Gastrocnemius medialis (tissue), 4 donors: ENCODE measurements around the gene GSTM5.

Source experiments
- CTCF ChIP-seq, 5 experiments: fragments of 450-650 bp in 3 of 5; fragments of 200-600 bp in 2 of 5; sonication (generic) in 2 of 5; IDR thresholded peaks in 4 of 5; conservative IDR thresholded peaks in 1 of 5; 1 replicate in 4 of 5; 2 replicates in 1 of 5; pipeline ENCODE4 v1.5.1; 2016 to 2019; ENCODE audit warnings: antibody characterized with exemption in 5 of 5, mild to moderate bottlenecking in 3 of 5, moderate library complexity in 3 of 5
- POLR2A ChIP-seq, 2 donors: fragments of 450-650 bp; IDR thresholded peaks; one replicate each; pipeline ENCODE4 v1.6.1; 2017; ENCODE audit warnings: antibody characterized with exemption in 2 of 2, mild to moderate bottlenecking in 2 of 2, moderate library complexity in 2 of 2

DNA sequence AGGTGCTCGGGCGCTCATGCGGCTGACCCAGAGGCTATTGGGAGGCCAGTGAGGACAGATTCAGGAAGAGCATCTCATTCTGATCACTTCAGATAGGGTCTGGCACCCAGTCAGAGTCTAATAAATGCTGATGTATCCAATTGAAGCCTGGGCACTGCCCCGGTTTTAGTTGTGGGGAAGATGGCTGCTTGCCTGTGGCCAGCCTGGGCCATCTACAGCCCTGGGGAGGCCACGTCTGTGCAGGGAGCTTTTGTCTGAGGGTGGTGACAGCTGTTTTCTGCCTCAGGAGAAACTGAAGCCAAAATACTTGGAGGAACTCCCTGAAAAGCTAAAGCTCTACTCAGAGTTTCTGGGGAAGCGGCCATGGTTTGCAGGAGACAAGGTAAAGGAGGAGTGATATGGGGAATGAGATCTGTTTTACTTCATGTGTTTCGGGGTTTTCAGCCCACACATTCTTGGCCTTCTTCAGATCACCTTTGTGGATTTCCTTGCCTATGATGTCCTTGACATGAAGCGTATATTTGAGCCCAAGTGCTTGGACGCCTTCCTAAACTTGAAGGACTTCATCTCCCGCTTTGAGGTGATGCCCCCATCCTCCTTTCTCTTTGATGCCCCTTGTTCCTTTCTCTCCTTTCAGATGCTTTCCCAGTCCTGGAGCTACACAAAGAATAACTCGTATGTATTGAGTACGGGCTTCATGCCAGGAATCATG lies 2.8 kb downstream of the GSTM5 start:
- TF ChIP-seq CTCF (IDR thresholded peaks at IDR 0.05 in 4 of 5, conservative IDR thresholded peaks at IDR 0.05 in 1 of 5) (no peak), POLR2A (IDR thresholded peaks at IDR 0.05) (no peak)
